UCSD-AML1 (cell line): ENCODE measurements around the gene INAFM2.
A peak's percentile ranks its signal among the peaks of the same experiment; 100 is the strongest.

ENCODE experiments used
- DNase-seq: peaks from one replicate; lab custom pipeline; 2025; ENCODE audit not compliant: unreplicated experiment; lab: John Stamatoyannopoulos, UW

Gene INAFM2

DNA sequence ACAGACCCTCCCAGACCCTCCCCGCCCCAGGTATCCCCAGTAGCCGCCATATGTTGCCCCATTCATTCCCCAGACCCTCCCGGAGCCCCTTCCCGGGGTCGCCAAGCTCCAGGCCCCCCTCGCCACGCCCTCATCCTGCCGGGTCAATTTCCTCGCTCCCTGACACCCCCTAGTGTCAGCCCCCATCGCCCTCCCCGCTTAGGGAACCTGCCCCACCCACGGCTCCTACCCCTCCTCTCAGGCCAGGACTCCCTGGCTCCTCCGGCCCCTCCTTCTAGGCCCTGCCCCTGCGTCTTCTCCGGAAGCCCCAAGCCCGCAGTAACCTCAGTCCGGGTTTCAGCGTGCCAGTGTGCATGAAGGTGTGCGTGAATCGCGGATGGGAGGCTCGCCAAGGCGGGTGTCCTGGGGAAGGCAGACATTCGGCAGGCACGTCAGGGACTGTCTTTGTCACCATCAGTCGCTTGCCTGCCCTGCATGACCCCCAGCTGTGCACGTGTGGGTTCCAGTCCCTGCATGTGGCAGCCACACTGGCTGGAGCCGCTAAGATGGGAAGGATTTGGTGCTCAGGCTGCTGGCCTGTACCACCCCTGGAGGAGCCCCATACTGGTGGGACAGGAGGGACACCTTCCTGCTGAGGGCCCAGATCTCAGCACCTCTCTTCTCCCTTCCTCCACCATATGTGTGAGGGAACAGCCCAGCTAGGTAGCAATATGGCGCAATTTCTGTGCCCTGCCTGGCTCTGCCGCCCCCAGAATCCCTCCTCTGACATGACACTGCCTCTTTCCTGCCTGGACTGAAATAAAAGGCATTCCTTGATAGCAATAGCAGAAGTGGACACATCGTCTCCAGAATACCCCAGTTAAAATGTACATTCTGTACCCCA, 35.2 kb downstream of the INAFM2 start:
- DNase-seq, result peak; percentile 59

DNA sequence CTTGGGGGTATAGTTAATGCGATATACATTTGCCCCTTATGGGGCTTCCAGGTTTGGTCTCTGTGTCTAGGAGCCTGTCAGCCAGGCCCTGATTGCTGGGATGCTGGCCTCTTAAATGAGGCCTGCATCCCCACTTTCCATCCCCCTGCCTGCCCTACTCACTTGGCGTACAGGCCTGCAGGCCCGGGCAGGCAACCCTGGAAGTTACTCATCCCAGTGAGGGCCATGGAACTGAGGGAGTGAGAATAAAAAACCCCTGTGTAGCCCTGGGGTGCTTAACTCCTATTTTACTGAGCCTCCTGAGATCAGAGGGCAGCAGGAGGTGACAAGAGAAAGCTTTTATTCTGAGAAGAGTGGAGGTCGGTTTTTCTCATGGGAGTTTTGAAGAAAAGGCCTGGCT, 36.5 kb downstream of the INAFM2 start:
- DNase-seq, result no peak

DNA sequence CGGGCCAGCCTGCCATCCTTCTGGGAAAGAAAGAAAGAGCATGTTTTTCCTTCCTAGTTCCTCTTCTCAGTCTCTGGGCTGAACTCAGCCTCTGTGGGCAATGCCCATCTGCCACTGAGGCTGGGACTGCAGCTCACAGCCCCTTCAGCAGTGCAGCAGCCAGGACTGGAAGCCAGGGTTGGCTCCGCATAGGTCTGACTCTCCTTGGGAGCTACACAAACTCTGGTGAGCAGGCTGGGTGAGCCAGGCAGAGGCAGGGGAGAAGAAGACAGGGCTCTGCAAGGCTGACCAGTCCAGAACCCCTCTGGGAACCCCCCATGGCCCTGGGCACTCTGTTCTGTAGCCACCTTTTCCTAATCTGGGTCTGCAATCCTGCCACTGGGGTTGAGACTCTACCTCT, 38.1 kb downstream of the INAFM2 start:
- DNase-seq, result no peak

DNA sequence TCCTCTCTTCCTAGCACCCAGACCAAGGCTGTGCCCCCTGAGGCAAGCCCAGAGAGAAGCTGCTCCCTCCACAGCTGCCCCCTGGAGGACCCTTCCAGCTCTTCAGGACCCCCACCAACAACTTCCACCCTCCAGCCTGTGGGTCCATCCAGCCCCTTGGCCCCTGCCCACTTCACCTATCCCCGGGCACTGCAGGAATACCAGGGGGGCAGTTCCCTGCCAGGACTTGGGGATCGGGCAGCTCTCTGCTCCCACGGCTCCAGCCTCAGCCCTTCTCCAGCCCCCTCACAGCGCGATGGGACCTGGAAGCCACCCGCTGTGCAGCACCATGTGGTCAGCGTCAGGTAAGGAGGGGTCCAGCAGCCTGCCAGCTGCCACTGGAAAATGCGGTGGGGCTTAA, 40.1 kb downstream of the INAFM2 start:
- DNase-seq, result no peak

DNA sequence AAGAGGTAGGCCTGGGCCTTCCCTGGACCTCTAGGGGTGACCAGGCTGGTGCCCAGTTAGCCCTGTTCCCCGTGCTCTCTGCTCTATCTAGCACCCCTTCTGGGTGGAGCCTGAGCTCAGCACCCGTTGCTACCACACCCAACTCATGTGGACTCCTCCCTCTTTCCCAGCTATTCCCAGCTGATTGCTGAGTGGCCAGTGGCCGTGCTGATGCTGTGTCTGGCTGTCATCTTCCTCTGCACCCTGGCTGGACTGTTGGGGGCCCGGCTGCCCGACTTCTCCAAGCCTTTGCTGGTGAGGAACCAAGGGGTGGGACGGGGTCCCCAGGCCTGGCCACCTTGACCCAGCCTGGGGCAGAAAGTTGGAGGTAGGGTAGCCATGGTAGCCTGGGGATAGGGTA, 40.8 kb downstream of the INAFM2 start:
- DNase-seq, result no peak

DNA sequence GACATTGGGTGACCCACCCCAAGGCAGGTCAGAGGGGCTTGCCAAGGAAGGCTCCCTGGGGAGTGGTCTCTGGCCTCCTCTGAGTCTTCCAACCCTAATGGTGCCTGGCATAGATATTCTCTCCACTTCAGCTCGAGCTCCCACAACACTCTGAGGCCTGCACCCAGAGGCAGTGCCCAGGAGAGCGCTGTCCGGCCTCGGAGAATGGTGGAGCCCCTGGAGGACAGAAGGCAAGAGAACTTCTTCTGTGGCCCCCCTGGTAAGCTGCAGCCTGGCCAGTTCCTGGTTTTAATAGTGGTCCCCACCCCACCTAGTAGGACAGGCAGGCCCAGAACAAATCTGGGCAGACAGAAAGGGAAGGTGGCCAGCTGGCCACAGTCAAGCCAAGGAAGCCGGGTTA, 41.5 kb downstream of the INAFM2 start:
- no peak for DNase-seq

DNA sequence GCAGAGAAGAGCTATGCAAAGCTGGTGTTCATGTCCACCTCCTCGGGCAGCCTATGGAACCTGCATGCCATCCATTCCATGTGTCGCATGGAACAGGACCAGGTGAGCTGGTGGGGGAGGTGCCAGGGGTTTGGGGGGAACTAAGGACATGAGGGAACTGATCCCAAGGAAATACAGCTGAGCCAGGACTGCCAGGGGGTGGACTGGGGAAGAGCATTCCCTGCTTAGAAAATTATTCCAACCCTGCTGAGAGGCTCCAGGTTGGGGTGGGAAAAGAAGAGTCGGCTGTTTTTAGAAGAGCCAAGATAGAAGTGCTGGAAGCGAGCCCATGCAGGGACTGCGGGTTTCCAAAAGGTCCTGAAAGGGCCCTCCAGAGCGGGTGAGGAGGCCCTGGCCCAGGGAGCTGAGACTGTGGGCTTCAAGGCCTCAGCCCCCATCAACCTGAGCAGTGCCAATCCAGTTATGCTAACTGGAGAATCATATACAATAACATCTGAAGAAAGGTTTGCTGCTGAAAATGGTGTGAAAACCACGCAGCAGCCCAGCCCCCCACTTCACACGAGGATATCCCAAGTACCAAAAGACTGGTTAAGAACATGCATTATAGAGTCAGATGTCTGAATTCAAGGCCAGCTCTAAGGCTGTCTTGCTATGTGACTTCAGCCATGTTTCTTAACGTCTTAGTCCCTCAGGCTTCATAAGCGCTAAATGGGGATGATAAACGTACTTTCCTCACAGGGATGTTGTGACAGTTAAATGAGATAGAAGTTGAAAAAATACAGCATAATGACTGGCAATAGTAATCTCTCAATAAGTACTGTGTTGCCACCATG, 42.3 kb downstream of the INAFM2 start:
- DNase-seq, result no peak

DNA sequence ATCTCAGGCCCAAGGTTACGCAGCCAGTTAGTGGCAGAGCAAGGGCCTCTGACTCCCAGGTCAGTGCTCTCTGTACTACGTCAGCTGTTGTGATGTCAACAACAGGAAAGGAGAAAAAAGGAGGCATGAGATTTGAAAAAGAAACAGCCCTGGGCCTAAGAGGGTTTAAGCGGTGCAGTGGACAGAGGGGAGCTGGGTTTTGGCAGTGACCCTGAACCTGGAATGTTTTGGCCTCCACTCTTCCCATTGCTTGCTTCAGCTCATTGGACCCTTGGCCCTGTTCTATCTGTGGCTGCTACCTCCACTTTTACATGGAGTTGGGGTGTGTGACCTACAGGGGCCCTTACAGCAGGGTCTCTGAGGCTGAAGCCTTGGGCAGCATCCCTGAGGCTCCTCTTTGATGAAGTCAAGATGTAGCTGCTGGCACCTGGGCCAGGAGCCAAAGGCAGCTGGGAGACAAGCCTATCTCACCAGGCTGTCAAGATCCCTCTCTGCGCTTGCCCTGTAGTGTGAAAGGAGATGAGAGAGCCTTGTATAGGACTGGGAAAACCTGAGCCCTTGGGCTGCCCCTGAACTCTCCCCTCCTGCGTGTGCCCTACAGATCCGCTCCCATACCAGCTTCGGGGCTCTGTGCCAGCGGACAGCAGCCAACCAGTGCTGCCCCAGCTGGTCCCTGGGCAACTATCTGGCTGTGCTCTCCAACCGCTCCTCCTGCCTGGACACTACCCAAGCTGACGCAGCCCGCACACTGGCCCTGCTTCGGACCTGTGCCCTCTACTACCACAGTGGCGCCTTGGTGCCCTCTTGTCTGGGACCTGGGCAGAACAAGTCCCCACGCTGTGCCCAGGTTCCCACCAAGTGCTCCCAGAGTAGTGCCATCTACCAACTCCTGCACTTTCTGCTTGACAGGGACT, 43.2 kb downstream of the INAFM2 start:
- DNase-seq, result no peak

DNA sequence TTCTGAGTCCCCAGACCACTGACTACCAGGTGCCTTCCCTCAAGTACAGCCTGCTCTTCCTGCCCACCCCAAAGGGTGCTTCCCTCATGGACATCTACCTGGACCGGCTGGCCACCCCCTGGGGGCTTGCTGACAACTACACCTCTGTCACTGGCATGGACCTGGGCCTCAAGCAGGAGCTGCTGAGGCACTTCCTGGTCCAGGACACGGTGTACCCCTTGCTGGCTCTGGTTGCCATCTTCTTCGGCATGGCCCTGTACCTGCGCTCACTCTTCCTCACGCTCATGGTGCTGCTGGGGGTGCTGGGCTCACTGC, 43.8 kb downstream of the INAFM2 start:
- DNase-seq, result no peak

DNA sequence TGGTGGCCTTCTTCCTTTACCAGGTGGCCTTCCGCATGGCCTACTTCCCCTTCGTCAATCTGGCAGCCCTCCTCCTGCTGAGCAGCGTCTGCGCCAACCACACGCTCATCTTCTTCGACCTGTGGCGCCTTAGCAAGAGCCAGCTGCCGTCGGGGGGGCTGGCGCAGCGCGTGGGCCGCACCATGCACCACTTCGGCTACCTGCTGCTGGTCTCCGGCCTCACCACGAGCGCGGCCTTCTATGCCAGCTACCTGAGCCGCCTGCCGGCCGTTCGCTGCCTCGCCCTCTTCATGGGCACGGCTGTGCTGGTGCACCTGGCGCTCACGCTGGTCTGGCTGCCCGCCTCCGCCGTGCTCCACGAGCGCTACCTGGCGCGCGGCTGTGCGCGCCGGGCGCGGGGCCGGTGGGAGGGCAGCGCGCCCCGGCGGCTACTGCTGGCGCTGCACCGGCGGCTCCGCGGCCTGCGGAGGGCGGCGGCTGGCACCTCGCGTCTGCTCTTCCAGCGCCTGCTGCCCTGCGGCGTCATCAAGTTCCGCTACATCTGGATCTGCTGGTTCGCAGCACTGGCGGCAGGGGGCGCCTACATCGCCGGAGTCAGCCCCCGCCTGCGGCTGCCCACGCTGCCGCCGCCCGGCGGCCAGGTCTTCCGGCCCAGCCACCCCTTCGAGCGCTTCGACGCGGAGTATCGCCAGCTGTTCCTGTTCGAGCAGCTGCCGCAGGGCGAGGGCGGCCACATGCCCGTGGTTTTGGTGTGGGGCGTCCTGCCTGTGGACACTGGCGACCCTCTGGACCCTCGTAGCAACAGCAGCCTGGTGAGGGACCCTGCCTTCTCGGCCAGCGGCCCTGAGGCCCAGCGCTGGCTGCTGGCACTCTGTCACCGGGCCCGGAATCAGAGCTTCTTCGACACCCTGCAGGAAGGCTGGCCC, 44.5 kb downstream of the INAFM2 start:
- DNase-seq, result peak; percentile 93

DNA sequence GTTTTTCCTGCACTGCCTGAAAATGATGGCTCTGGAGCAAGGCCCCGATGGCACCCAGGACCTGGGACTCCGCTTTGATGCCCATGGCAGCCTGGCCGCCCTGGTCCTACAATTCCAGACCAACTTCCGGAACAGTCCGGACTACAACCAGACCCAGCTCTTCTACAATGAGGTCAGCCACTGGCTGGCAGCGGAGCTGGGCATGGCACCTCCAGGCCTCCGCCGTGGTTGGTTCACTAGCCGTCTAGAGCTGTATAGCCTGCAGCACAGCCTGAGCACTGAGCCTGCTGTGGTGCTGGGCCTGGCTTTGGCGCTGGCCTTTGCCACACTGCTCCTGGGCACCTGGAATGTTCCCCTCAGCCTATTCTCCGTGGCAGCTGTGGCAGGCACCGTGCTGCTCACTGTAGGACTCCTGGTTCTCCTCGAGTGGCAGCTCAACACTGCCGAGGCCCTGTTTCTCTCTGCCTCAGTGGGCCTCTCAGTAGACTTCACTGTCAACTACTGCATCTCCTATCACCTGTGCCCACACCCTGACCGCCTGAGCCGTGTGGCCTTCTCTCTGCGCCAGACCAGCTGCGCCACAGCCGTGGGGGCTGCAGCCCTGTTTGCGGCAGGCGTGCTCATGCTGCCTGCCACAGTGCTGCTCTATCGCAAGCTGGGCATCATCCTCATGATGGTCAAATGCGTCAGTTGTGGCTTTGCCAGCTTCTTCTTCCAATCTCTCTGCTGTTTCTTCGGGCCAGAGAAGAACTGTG, 45.4 kb downstream of the INAFM2 start:
- no peak for DNase-seq

DNA sequence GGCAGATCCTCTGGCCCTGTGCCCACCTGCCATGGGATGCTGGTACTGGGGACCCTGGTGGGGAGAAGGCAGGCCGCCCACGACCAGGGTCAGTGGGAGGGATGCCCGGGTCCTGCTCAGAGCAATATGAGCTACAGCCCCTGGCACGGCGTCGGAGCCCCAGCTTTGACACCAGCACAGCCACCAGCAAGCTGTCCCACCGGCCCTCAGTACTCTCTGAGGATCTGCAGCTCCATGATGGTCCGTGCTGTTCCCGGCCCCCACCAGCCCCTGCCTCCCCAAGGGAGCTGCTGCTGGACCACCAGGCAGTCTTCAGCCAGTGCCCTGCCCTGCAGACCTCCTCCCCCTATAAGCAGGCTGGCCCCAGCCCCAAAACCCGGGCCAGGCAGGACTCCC, 46.0 kb downstream of the INAFM2 start:
- no peak for DNase-seq

DNA sequence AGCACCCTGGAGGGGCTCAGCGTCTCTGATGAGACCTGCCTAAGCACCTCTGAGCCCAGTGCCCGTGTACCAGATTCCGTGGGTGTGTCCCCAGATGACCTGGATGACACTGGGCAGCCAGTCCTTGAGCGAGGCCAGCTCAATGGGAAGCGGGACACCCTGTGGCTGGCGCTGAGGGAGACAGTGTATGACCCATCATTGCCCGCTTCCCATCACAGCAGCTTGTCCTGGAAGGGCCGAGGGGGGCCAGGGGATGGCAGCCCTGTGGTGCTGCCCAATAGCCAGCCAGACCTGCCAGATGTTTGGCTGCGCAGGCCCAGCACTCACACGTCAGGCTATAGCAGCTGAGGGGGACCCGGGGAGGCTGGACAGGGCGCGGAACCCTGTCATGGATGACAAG, 46.5 kb downstream of the INAFM2 start:
- no peak for DNase-seq

DNA sequence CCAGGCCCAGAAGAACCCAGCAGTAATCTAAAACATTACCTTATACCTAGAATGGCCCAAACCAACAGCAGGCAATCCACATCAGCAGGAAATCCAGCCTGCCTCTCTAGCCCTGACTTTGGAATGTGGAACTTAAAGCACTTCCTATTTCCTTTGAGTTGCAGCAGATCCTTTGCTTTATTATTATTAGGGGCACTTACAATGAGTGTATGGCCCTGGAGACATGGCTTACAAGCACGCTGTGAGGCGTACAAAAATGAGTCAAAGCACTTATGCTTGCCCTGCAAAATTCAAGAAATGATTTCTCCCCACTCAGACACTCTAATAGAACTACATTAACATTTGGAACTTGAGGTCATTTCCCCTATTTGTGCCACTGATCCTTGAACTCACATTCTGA, 49.5 kb downstream of the INAFM2 start:
- DNase-seq, result no peak
